Stimulated activated memory B cell treated with anti-CD40 and anti-IgM and Interleukin-4, amounts not matched to agents 10 μg/mL and 1 μg/mL and 100 μg/mL, for 72 hours (primary cell): ENCODE data around the gene CNKSR2.

Source experiments
- ATAC-seq: fragments of 150-1000 bp; cut with Tn5 transposase; 2 replicates; pipeline ENCODE4 v1.10.0; 2021
- H3K27ac Mint-ChIP-seq: one replicate; pipeline ENCODE4 v1.8.0; 2022; ENCODE audit warnings: mild to moderate bottlenecking, mixed read lengths
- H3K27me3 Mint-ChIP-seq: one replicate; pipeline ENCODE4 v1.8.0; 2022; ENCODE audit warnings: mixed read lengths
- H3K36me3 Mint-ChIP-seq: one replicate; pipeline ENCODE4 v1.8.0; 2022; ENCODE audit warnings: mixed read lengths
- H3K4me1 Mint-ChIP-seq: one replicate; pipeline ENCODE4 v1.8.0; 2022; ENCODE audit warnings: mixed read lengths
- H3K4me3 Mint-ChIP-seq: one replicate; pipeline ENCODE4 v1.8.0; 2022; ENCODE audit warnings: mild to moderate bottlenecking, moderate library complexity, mixed read lengths
- H3K9me3 Mint-ChIP-seq: one replicate; pipeline ENCODE4 v1.8.0; 2022; ENCODE audit warnings: mixed read lengths

The CNKSR2 gene

DNA sequence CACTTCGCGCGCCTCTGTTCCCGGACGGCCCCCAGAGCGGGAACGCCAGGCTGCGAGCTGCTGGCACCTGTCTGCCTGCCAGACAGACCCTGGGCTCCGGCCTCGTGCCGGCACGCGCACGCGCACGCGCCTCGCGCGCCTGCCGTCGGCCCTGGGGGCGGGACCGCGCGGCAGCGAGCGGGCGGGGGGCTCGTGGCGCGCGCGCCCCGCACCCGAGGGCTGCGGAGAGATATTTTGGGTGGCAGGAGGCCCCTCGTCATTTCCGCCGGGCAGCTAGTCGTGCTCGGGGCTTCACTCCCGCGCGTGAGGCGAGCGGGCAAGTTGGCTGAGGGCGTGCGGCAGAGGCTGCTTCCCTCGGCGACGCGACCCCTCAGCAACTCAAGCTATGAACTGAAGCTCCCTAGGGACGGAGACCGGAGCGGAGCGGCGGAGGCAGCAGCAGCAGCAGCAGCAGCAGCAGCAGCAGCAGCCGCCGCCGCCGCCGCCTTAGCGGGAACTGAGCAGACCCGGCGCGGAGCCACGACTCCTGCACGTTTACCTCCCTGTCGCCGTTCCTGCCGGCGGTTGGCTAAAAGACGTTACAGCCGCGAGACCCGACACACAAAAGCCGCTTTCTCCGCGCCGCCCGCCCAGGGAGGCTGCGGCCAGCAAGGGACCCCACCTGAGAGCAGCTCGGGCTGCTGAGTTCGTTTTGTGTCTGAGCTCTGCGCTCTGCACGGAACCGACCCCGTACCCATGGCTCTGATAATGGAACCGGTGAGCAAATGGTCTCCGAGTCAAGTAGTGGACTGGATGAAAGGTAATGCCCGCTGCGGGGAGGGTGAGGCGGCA, at the start of gene CNKSR2:
Gene CNKSR2, plus strand, starts transcription at position 256 of the 831 bp plus-strand sequence. Its CDS starts 480 bp downstream, at position 736.
- Mint-ChIP-seq H3K4me3 (peak within 1 kb of the TSS; percentile 97), H3K27me3 (no peaks in the 10 kb centered on the region), H3K9me3 (no peaks in the 10 kb centered on the region), H3K36me3 (no peaks in the 10 kb centered on the region), H3K4me1 (peaks cover 33% of the 10 kb centered on the region), H3K27ac (peak within 1 kb of the TSS; percentile 91)
- peak; percentile 93 for ATAC-seq

GRCh38 chrX:21354725-21355124, 19.5 kb upstream of the CNKSR2 start:
- Mint-ChIP-seq H3K36me3 (peaks cover 10% of the 10 kb centered on the region), H3K27ac (no peak overlapping the region), H3K27me3 (peaks cover 10% of the 10 kb centered on the region), H3K9me3 (peaks cover 11% of the 10 kb centered on the region), H3K4me3 (no peak overlapping the region), H3K4me1 (no peaks in the 10 kb centered on the region)
- no peak for ATAC-seq

DNA sequence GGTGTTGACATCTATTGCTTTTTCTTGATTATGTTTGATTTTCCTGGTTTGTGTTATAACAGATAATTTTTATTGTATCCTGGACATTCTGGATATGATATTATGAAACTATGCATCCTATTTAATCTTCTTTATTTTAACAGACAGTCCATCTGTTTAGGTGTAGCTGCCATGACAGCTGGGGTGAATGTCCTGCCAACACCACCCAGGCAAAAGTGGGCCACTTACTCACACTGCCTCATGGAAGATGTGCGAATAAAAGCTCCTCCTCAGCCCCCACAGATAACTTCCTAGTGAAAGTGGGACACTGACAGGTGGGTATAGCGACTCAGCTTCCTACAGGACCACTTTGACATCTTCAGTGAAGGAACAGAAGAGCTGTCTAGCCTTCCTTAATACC, 18.4 kb upstream of the CNKSR2 start:
- Mint-ChIP-seq H3K4me1 (no peaks in the 10 kb centered on the region), H3K4me3 (no peak overlapping the region), H3K27ac (no peak overlapping the region), H3K9me3 (peaks cover 8% of the 10 kb centered on the region), H3K27me3 (peaks cover 10% of the 10 kb centered on the region), H3K36me3 (peaks cover 10% of the 10 kb centered on the region)
- ATAC-seq = no peak

GRCh38 chrX:21369613-21370012, 4.6 kb upstream of the CNKSR2 start:
- Mint-ChIP-seq H3K27me3 (no peaks in the 10 kb centered on the region), H3K27ac (no peak overlapping the region), H3K36me3 (no peaks in the 10 kb centered on the region), H3K4me1 (peaks cover 5% of the 10 kb centered on the region), H3K4me3 (no peak overlapping the region), H3K9me3 (no peaks in the 10 kb centered on the region)
- ATAC-seq = no peak

- peak overlapping the region; percentile 91 for H3K27ac Mint-ChIP-seq
- H3K27me3 Mint-ChIP-seq = no peaks in the 10 kb centered on the region
- H3K9me3 Mint-ChIP-seq = no peaks in the 10 kb centered on the region
- H3K4me3 Mint-ChIP-seq = peak overlapping the region; percentile 39
- ATAC-seq = no peak
- no peaks in the 10 kb centered on the region for H3K36me3 Mint-ChIP-seq
- H3K4me1 Mint-ChIP-seq = peaks cover 24% of the 10 kb centered on the region
These were observed 1.2 kb upstream of the CNKSR2 start for GRCh38 chrX:21373001-21373400.

DNA sequence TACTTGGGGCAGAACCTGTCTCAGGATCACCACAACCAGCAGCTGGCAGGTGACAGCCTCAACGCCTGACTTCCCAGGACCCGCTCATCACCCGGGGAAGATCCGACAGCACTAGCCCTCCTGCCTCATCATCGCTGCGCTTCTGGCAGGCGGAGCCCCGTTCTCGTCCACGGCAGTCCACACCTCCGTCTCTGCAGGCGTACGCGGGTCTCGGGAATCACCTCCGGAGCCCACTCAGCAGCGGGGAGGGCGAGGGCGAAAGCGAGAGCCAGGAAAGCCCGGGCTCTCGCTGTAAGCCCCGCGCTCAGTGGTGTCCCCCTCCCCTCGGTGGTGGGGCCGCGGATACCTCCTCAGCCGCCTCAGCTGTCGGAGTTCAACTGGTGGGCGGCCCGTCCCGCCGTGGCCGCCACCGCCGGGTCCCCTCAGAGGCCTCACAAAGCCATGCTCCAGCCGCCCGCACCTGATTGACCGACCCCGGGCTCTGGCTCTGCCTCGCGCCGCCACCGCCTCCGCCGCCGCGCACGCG, 518 bp upstream of the CNKSR2 start:
- peak; percentile 68 for ATAC-seq
- Mint-ChIP-seq H3K9me3 (no peaks in the 10 kb centered on the region), H3K27me3 (no peaks in the 10 kb centered on the region), H3K4me1 (peaks cover 26% of the 10 kb centered on the region), H3K27ac (peak overlapping the region; percentile 91), H3K4me3 (peak overlapping the region; percentile 79), H3K36me3 (no peaks in the 10 kb centered on the region)

GRCh38 chrX:21374994-21375707, 933 bp downstream of the CNKSR2 start:
- Mint-ChIP-seq H3K4me3 (peak overlapping the region; percentile 97), H3K27me3 (no peaks in the 10 kb centered on the region), H3K9me3 (no peaks in the 10 kb centered on the region), H3K36me3 (no peaks in the 10 kb centered on the region), H3K4me1 (peaks cover 41% of the 10 kb centered on the region), H3K27ac (peak overlapping the region; percentile 91)
- ATAC-seq = no peak

GRCh38 chrX:21375708-21376009, 1.4 kb downstream of the CNKSR2 start:
- ATAC-seq = no peak
- Mint-ChIP-seq H3K4me1 (peaks cover 41% of the 10 kb centered on the region), H3K36me3 (no peaks in the 10 kb centered on the region), H3K4me3 (peak overlapping the region; percentile 97), H3K27ac (peak overlapping the region; percentile 91), H3K9me3 (no peaks in the 10 kb centered on the region), H3K27me3 (no peaks in the 10 kb centered on the region)

- peaks cover 3% of the 10 kb centered on the region for H3K36me3 Mint-ChIP-seq
- H3K27me3 Mint-ChIP-seq = no peaks in the 10 kb centered on the region
- ATAC-seq = no peak
- no peak overlapping the region for H3K27ac Mint-ChIP-seq
- no peaks in the 10 kb centered on the region for H3K9me3 Mint-ChIP-seq
- no peak overlapping the region for H3K4me3 Mint-ChIP-seq
- H3K4me1 Mint-ChIP-seq = peaks cover 41% of the 10 kb centered on the region
These were observed 2.4 kb downstream of the CNKSR2 start for GRCh38 chrX:21376636-21377035.

DNA sequence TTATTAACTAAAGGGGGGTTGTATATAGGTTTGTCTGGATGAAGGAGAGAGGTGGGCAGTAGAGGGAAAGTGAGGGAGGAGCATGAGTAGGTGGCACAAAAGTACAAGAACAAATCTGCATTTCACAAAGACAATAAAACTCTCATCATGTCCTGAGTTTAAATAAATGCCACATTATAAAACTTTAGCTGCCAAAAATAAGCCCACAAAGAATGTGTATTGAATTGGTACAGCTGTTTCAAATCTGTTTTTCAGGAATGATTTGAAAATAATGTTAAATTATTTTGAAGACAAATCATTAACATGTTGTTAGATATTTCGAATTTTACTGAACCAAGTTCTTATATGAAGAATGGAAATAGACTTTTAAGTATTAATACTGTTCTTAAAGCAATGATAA, 5.8 kb downstream of the CNKSR2 start:
- no peaks in the 10 kb centered on the region for H3K9me3 Mint-ChIP-seq
- peaks cover 35% of the 10 kb centered on the region for H3K4me1 Mint-ChIP-seq
- ATAC-seq = no peak
- peak overlapping the region; percentile 13 for H3K27ac Mint-ChIP-seq
- peaks cover 4% of the 10 kb centered on the region for H3K36me3 Mint-ChIP-seq
- no peak overlapping the region for H3K4me3 Mint-ChIP-seq
- no peaks in the 10 kb centered on the region for H3K27me3 Mint-ChIP-seq

GRCh38 chrX:21382715-21383114, 8.5 kb downstream of the CNKSR2 start:
- Mint-ChIP-seq H3K36me3 (peaks cover 4% of the 10 kb centered on the region), H3K27me3 (no peaks in the 10 kb centered on the region), H3K9me3 (no peaks in the 10 kb centered on the region), H3K4me3 (no peak overlapping the region), H3K4me1 (peaks cover 18% of the 10 kb centered on the region), H3K27ac (no peak overlapping the region)
- ATAC-seq = no peak

DNA sequence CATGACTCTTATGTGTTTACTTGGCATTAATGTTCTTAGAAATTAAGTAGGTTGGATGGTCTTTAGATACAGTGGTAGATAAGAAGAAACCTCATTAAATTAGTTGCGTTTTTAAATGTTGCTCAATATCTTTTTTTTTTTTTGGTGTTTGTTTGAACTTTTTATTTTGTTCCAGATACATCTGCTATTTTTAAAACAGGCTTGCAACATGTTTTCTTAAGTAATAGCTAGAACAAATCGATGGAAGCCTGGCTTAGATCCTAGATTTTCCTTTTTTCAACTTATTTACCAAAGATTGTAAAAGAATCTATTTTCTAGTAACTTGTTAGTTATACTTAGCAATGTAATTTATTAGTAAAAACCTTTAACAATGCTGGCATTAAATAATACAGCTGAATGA, 9.3 kb downstream of the CNKSR2 start:
- Mint-ChIP-seq H3K4me3 (no peak overlapping the region), H3K36me3 (peaks cover 10% of the 10 kb centered on the region), H3K27me3 (no peaks in the 10 kb centered on the region), H3K9me3 (no peaks in the 10 kb centered on the region), H3K27ac (no peak overlapping the region), H3K4me1 (peaks cover 16% of the 10 kb centered on the region)
- no peak for ATAC-seq

- no peaks in the 10 kb centered on the region for H3K27me3 Mint-ChIP-seq
- H3K4me1 Mint-ChIP-seq = peaks cover 10% of the 10 kb centered on the region
- H3K36me3 Mint-ChIP-seq = peaks cover 10% of the 10 kb centered on the region
- ATAC-seq = no peak
- no peak overlapping the region for H3K4me3 Mint-ChIP-seq
- H3K9me3 Mint-ChIP-seq = no peaks in the 10 kb centered on the region
- no peak overlapping the region for H3K27ac Mint-ChIP-seq
These were observed 10.0 kb downstream of the CNKSR2 start for GRCh38 chrX:21384178-21384577.

- Mint-ChIP-seq H3K9me3 (peaks cover 8% of the 10 kb centered on the region), H3K36me3 (peaks cover 29% of the 10 kb centered on the region), H3K4me3 (no peak overlapping the region), H3K27ac (no peak overlapping the region), H3K4me1 (peaks cover 6% of the 10 kb centered on the region), H3K27me3 (no peaks in the 10 kb centered on the region)
- no peak for ATAC-seq
These were observed 20.6 kb downstream of the CNKSR2 start for GRCh38 chrX:21394792-21395191.

DNA sequence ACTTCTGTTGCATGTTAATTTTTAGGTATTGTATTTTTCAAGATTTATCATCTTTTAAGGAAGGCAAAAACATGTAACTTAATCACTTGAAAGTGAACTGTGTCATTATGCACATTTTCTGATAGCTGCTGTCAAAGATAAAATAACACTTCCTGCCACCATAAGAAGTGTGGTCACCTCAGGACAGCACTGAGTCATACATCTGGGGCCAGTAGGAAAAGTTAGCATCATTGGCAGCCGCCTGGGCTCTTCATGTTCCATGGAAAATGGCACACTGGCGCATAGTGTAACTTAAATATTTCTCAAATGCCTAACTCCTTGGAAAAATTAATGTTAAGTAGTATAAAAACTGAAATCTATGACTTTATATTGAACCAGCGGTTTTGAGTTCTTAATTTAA, 24.2 kb downstream of the CNKSR2 start:
- H3K36me3 Mint-ChIP-seq = no peaks in the 10 kb centered on the region
- H3K9me3 Mint-ChIP-seq = no peaks in the 10 kb centered on the region
- H3K4me3 Mint-ChIP-seq = no peak overlapping the region
- H3K4me1 Mint-ChIP-seq = no peaks in the 10 kb centered on the region
- no peak for ATAC-seq
- no peak overlapping the region for H3K27ac Mint-ChIP-seq
- H3K27me3 Mint-ChIP-seq = no peaks in the 10 kb centered on the region
